Neural progenitor cell (in vitro differentiated cells): ENCODE data around the gene MAP3K7CL. TPM values are rescaled to one million over a fixed set of nuclear protein-coding genes. Genes with fewer than 3 reads are reported as not detected.

Source experiments
- DNase-seq: peaks from one replicate; pipeline ENCODE4 v3.0.0-alpha.2; 2016; ENCODE audit warnings: low spot score
- H2AFZ ChIP-seq: fragments of 200-600 bp; sonication (generic); replicated peaks from 2 replicates; pipeline ENCODE4 v1.6.1; 2016; ENCODE audit warnings: antibody characterized with exemption
- H3F3A ChIP-seq: fragments of 200-600 bp; sonication (generic); 2 replicates; pipeline ENCODE4 v1.6.1; 2016; ENCODE audit warnings: antibody characterized with exemption, low read depth
- H3K27ac ChIP-seq: fragments of 200-600 bp; sonication (generic); 2 replicates; pipeline ENCODE4 v1.5.1; 2016; ENCODE audit warnings: mild to moderate bottlenecking
- H3K27me3 ChIP-seq: fragments of 200-600 bp; sonication (generic); 2 replicates; pipeline ENCODE4 v1.6.1; 2016; ENCODE audit warnings: mild to moderate bottlenecking, moderate library complexity
- H3K36me3 ChIP-seq: fragments of 200-600 bp; sonication (generic); 2 replicates; pipeline ENCODE4 v1.5.1; 2016
- H3K4me1 ChIP-seq: fragments of 200-600 bp; sonication (generic); 2 replicates; pipeline ENCODE4 v1.6.1; 2016; ENCODE audit warnings: mixed run types
- H3K4me2 ChIP-seq: fragments of 200-600 bp; sonication (generic); 2 replicates; pipeline ENCODE4 v1.6.1; 2016
- H3K4me3 ChIP-seq: fragments of 200-600 bp; sonication (generic); 2 replicates; pipeline ENCODE4 v1.5.1; 2016
- H3K79me2 ChIP-seq: fragments of 200-600 bp; sonication (generic); 2 replicates; pipeline ENCODE4 v1.6.1; 2016; ENCODE audit warnings: low read depth
- H3K9ac ChIP-seq: fragments of 200-600 bp; sonication (generic); 2 replicates; pipeline ENCODE4 v1.6.1; 2016
- H3K9me3 ChIP-seq: fragments of 200-600 bp; sonication (generic); 2 replicates; pipeline ENCODE4 v1.5.1; 2016; ENCODE audit warnings: low read depth
- H4K20me1 ChIP-seq: fragments of 200-600 bp; sonication (generic); 2 replicates; pipeline ENCODE4 v1.6.1; 2016; ENCODE audit warnings: low read depth
- H3K27ac Mint-ChIP-seq: 3 replicates; pipeline ENCODE4 v1.8.0; 2021; ENCODE audit warnings: mixed read lengths
- H3K27me3 Mint-ChIP-seq: 2 replicates; pipeline ENCODE4 v1.8.0; 2022; ENCODE audit warnings: low read depth, mild to moderate bottlenecking, inconsistent platforms, moderate library complexity, mixed read lengths; ENCODE audit not compliant: insufficient read depth
- H3K36me3 Mint-ChIP-seq: 3 replicates; pipeline ENCODE4 v1.8.0; 2021; ENCODE audit warnings: mixed read lengths
- H3K4me1 Mint-ChIP-seq: 3 replicates; pipeline ENCODE4 v1.8.0; 2021; ENCODE audit warnings: mixed read lengths
- H3K4me3 Mint-ChIP-seq: 3 replicates; pipeline ENCODE4 v1.8.0; 2021; ENCODE audit warnings: mild to moderate bottlenecking, moderate library complexity, mixed read lengths
- H3K9me3 Mint-ChIP-seq: 3 replicates; pipeline ENCODE4 v1.8.0; 2020; ENCODE audit warnings: mixed read lengths
- CTCF ChIP-seq: fragments of 200-600 bp; sonication (generic); IDR thresholded peaks from 2 replicates; pipeline ENCODE4 v1.5.1; 2017; ENCODE audit warnings: antibody characterized with exemption, mild to moderate bottlenecking
- EZH2 ChIP-seq: fragments of 200-600 bp; sonication (generic); IDR thresholded peaks from 2 replicates; pipeline ENCODE4 v1.6.1; 2017; ENCODE audit warnings: antibody characterized with exemption, mild to moderate bottlenecking, moderate library complexity
- EZH2phosphoT487 ChIP-seq: fragments of 200-600 bp; sonication (generic); IDR thresholded peaks from 2 replicates; pipeline ENCODE4 v1.6.1; 2017; ENCODE audit warnings: antibody characterized with exemption
- total RNA-seq: library from RNA; depleted of rRNA; stranded (reverse); fragments of >200 nt; gene quantifications from 2 replicates; pipeline ENCODE4 v1.2.3, GENCODE V29; 2015; ENCODE audit warnings: low replicate concordance

Gene MAP3K7CL
- total RNA-seq, 1 donor from 2014 or later = not detected

GRCh38 chr21:29145852-29146453 lies 15.5 kb downstream of the MAP3K7CL start:
- H3F3A ChIP-seq = no peaks in the 10 kb centered on the region
- H3K9ac ChIP-seq = no peak overlapping the region
- no peaks in the 10 kb centered on the region for H4K20me1 ChIP-seq
- Mint-ChIP-seq H3K36me3 (no peaks in the 10 kb centered on the region), H3K9me3 (no peaks in the 10 kb centered on the region), H3K27me3 (peaks cover 2% of the 10 kb centered on the region), H3K4me3 (no peak overlapping the region), H3K27ac (no peak overlapping the region), H3K4me1 (no peaks in the 10 kb centered on the region)
- no peaks in the 10 kb centered on the region for H3K4me1 ChIP-seq
- H3K79me2 ChIP-seq = no peaks in the 10 kb centered on the region
- H2AFZ ChIP-seq = no peak overlapping the region
- no peak for TF ChIP-seq CTCF
- TF ChIP-seq EZH2phosphoT487 = no peak
- TF ChIP-seq EZH2 = no peak
- no peak overlapping the region for H3K4me2 ChIP-seq
- H3K36me3 ChIP-seq = no peaks in the 10 kb centered on the region
- no peaks in the 10 kb centered on the region for H3K27me3 ChIP-seq
- H3K9me3 ChIP-seq = no peaks in the 10 kb centered on the region
- H3K4me3 ChIP-seq = no peak overlapping the region
- no peak for DNase-seq
- H3K27ac ChIP-seq = no peak overlapping the region

GRCh38 chr21:29146726-29147125 lies 16.3 kb downstream of the MAP3K7CL start:
- no peak for DNase-seq
- H4K20me1 ChIP-seq = no peaks in the 10 kb centered on the region
- no peak overlapping the region for H3K4me3 ChIP-seq
- no peaks in the 10 kb centered on the region for H3K4me1 ChIP-seq
- no peak for TF ChIP-seq EZH2phosphoT487
- no peak for TF ChIP-seq EZH2
- no peak for TF ChIP-seq CTCF
- H3K27me3 ChIP-seq = no peaks in the 10 kb centered on the region
- H3F3A ChIP-seq = no peaks in the 10 kb centered on the region
- Mint-ChIP-seq H3K4me1 (no peaks in the 10 kb centered on the region), H3K27ac (no peak overlapping the region), H3K9me3 (no peaks in the 10 kb centered on the region), H3K27me3 (peaks cover 2% of the 10 kb centered on the region), H3K4me3 (no peak overlapping the region), H3K36me3 (no peaks in the 10 kb centered on the region)
- H3K36me3 ChIP-seq = no peaks in the 10 kb centered on the region
- H3K79me2 ChIP-seq = no peaks in the 10 kb centered on the region
- no peak overlapping the region for H2AFZ ChIP-seq
- no peak overlapping the region for H3K4me2 ChIP-seq
- H3K27ac ChIP-seq = no peak overlapping the region
- no peak overlapping the region for H3K9ac ChIP-seq
- H3K9me3 ChIP-seq = no peaks in the 10 kb centered on the region

GRCh38 chr21:29148530-29148929 lies 18.1 kb downstream of the MAP3K7CL start:
- H3K4me1 Mint-ChIP-seq = no peaks in the 10 kb centered on the region
- Histone ChIP-seq H2AFZ (no peak overlapping the region), H3K4me1 (no peaks in the 10 kb centered on the region), H3K9ac (no peak overlapping the region), H3K27me3 (no peaks in the 10 kb centered on the region), H4K20me1 (no peaks in the 10 kb centered on the region), H3K9me3 (no peaks in the 10 kb centered on the region), H3F3A (no peaks in the 10 kb centered on the region), H3K4me2 (no peak overlapping the region), H3K79me2 (no peaks in the 10 kb centered on the region), H3K36me3 (no peaks in the 10 kb centered on the region), H3K4me3 (no peak overlapping the region), H3K27ac (no peak overlapping the region)
- no peaks in the 10 kb centered on the region for H3K9me3 Mint-ChIP-seq
- H3K4me3 Mint-ChIP-seq = no peak overlapping the region
- H3K36me3 Mint-ChIP-seq = no peaks in the 10 kb centered on the region
- no peak overlapping the region for H3K27ac Mint-ChIP-seq
- no peak for DNase-seq
- TF ChIP-seq EZH2phosphoT487 = no peak
- TF ChIP-seq CTCF = no peak
- TF ChIP-seq EZH2 = no peak
- H3K27me3 Mint-ChIP-seq = peaks cover 2% of the 10 kb centered on the region
